Amniotic stem cell (primary cell): ENCODE measurements around the gene S1PR5.
"Not testable (repeated sequence)": the region's sequence is repeated elsewhere in the genome, so short reads cannot be mapped to it uniquely, and the experiment has no call there.

ENCODE experiments used
- DNase-seq: peaks from one replicate; lab custom pipeline; 2025; lab: John Stamatoyannopoulos, UW

S1PR5 gene

GRCh38 chr19:10517361-10517759 is at the start of gene S1PR5:
S1PR5 (minus strand) TSS chr19:10517447; CDS start chr19:10515011, 2,436 bp downstream.
- DNase-seq, result no peak

GRCh38 chr19:10566658-10567410 is 49.6 kb upstream of the S1PR5 start:
- DNase-seq, result no peak

DNA sequence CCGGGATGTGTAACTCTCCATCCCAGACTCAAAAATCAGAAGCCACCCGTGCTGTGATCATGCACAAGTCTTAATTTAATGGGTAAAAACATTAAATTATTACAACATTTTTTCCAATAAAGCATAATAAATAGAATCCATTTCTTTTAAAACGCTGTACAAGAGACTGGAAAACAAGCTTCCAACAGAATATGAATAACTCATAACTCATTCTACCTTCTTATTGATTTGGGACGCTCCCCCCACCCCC is 49.1 kb upstream of the S1PR5 start:
- no peak for DNase-seq

DNA sequence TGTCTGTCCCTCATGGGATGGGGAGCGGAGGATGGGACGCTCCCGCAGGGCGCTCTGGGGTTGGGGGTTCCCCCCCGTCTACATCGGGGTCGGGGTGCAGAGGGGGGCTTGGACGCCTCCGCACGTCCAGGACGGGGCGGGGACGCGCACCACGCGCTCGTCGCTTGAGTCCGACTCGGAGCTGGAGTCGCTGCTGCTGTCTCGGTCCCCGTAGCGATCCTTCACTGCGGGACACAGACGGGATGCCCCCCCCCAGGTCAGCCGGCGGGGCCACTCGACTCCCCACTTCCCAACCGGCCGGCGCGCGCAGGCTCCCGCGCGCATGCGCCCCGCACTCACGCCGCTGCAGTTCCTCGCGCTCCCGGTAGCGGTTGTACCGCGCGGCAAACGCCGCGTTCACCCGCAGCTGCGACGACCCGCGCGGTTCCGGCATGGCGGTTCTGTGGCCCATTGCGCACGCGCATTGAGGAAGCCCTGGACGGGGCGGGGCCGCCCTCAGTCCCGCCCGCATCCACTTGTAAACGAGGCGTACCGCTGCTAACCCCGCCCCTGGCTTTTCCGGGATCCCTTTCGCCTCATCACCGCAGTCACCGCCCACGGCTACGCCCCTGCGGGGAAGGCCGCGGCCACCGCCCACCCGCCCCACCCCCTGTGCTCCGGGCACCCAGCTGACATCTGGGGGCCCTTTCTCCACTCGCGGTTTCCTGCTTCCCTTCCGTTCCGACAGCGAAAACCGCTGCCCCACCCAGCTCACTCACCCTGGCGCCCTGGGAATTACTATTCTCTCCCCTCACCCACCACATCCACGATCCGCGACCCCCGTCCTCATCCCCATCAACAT is 48.5 kb upstream of the S1PR5 start, which contains the start of gene KRI1:
Gene KRI1 (minus strand): TSS at position 444 of the 841 bp plus-strand sequence. CDS start 11 bp downstream, at position 433.
- peak; percentile 93 for DNase-seq

DNA sequence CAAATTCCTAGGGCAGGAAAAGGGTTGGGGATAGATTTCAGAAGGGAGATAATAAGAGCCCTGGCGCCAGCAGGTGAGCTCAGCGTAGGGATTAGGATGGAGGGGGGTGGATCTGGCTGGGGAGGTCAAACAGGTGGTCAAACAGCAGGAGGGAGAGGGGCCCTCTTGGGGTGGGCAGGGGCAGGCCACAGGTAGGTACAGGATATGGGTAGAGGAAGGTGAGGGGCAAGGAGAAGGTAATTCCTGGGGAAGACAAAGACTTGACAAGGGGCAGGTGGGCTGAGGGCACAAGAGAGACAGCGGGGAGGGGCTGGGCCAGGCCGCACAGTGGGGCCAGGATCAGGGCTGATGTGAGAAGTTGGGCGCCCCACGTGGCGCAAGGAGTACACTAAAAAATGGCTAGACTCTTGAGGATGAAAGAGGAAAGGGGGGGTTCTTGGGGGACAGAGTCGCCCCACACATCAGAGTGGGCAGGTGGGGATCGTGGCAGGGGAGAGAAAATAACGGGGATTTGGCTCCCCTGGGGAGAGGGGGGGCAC is 47.9 kb upstream of the S1PR5 start:
- no peak for DNase-seq

- no peak for DNase-seq
These were observed 45.4 kb upstream of the S1PR5 start for GRCh38 chr19:10562609-10563008.

- DNase-seq, result no peak
These were observed 42.9 kb upstream of the S1PR5 start for GRCh38 chr19:10560154-10560553.

- DNase-seq, result no peak
These were observed 40.5 kb upstream of the S1PR5 start for GRCh38 chr19:10557603-10558197.

- no peak for DNase-seq
These were observed 38.3 kb upstream of the S1PR5 start for GRCh38 chr19:10555610-10555973.

- no peak for DNase-seq
These were observed 37.7 kb upstream of the S1PR5 start for GRCh38 chr19:10554760-10555609.

DNA sequence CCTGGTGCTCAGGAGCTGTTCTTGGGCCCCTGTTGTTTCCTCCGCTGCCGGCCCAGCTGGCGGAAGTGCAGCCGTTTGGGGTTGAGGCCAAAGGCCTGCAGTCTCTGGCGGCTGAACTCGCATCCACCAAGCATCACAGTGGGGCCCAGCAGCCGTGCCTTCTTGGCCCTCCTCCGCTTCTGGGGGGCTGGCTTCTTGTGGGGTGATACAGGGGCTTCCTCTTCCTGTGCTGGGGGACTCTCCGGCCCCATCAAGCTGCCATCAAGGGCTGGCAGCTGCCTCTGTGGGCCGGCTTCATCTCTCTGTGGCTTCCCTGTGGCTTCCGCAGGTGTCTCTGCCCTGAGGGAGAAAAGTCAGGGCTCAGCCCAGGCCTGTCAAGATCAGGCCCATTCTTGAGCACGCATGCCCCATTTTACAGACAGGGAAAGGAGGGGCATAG is 36.7 kb upstream of the S1PR5 start:
- no peak for DNase-seq

DNA sequence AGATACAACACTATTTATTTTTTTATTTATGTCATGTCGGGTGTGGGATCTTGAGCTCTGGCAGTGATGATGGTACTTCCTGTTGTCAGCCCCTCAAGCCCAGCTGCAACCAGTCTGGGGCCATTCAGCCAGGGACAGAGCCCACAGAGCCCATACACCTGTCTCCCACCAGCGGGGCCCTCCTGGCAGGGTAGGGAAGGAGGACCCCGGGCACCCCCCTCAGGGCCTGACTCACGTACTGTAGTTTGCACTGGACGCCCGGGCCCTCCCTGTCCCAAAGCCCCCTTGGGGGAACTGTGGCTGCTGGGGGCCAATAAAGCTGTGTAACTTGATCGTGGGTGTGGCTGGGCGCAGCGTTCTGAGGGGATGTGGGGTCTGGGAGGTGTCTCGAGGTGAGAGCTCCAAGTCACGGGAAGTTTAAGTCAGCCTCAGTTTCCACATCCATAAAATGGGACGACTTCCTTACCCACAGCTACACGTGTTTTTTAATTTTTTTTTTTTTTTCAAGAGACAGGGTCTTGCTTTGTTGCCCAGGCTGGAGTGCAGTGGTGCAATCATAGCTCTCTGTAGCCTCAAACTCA is 35.9 kb upstream of the S1PR5 start:
- DNase-seq, result no peak

DNA sequence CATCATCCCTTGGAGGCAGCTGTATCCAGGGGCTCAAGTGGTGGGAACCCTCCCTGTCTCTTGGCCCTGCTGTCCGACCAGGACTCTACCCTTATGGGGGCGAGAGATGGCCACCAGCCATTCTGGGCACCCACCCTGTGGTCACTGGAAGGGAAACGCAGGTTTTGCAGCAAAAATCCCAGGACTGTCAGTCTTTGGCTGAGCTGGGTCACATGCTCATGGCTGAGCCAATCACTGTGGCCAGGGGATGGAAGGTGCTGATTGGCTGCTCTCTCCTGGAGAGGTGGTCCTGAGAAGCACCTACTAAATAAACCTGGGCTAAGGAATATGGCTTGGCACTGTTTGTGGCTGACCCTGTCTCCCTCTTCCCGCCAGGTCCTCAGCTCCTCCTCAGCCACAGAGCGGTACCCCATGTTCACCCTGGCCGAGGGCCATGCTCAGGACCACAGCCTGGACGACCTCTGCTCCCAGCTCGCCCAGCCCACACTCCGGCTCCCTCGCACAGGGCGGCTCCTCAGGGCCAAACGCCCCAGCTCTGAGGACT is 35.3 kb upstream of the S1PR5 start:
- no peak for DNase-seq

DNA sequence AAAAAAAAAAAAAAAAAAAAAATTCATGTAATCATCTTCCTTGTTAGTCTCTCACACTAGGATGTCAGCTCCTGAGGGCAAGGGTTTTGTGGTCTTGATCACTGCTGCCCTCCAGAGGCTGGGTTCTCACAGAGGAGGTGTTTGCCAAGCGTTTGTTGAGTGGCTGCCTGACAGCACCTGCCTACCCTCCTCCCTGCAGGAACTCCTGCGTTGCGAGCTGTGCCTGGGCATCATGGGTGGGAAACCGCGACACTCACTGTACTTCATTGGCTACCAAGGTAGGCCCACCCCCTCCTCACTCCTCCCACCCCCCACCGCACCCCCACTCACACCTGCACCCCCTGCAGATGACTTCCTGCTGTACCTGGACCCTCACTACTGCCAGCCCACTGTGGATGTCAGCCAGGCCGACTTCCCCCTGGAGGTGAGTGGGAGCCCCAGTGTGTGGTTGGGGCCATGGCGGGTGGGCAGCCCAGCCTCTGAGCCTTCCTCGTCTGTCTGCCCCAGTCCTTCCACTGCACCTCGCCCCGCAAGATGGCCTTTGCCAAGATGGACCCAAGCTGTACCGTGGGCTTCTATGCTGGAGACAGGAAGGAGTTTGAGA is 34.6 kb upstream of the S1PR5 start:
- no peak for DNase-seq

DNA sequence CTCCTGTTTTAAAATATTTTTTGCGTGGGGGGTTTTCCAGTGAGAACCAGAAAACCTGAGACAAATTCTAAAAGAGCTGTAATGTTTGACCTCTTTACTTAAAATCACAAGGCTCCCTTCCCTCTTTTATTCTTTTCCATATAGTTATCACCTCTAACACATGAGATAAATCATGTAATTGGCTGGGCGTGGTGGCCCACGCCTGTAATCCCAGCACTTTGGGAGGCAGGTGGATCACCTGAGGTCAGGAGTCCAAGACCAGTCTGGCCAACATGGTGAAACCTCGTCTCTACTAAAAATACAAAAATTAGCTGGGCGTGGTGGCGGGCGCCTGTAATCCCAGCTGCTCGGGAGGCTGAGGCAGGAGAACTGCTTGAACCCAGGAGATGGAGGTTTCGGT is 33.8 kb upstream of the S1PR5 start:
- DNase-seq, result not testable (repeated sequence)

DNA sequence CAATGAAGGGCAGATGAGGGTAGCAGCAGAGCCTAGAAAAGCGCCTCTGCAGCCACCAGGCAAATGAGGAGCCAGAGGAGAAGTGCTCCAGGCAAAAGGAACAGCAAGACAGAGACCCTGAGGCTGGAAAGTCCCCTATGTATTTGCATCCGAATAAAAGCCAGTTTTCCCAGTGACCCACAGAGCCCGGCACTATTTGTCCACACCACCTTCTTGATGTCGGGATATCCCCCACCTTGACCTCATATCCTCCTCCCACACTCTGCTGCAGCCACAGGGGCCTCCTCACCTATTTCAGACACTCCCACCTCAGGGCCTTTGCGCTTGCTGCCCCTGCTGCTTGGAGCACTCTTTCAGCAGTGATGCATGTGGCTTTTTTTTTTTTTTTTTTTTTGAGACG is 33.1 kb upstream of the S1PR5 start:
- no peak for DNase-seq

GRCh38 chr19:10549733-10550132 is 32.5 kb upstream of the S1PR5 start:
- no peak for DNase-seq

DNA sequence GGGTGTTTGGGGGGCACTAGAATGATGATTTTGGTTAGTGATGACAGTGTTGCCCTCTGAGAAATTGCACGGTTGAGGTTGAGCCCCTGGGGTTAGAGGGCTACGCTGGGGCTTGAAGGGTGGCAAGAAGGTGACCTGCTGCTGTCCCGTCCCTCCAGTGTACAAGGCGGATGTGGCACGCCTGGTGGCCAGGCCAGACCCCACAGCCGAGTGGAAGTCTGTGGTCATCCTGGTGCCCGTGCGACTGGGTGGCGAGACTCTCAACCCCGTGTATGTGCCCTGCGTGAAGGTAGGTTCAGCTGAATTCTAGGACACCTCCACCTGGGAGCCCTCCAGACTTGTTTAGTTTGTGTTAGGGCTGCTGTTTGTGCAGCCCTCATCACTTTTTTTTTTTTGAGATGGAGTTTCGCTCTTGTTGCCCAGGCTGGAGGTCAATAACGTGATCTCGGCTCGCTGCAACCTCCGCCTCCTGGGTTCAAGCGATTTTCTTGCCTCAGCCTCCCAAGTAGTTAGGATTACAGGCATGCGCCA is 31.6 kb upstream of the S1PR5 start:
- DNase-seq, result no peak

DNA sequence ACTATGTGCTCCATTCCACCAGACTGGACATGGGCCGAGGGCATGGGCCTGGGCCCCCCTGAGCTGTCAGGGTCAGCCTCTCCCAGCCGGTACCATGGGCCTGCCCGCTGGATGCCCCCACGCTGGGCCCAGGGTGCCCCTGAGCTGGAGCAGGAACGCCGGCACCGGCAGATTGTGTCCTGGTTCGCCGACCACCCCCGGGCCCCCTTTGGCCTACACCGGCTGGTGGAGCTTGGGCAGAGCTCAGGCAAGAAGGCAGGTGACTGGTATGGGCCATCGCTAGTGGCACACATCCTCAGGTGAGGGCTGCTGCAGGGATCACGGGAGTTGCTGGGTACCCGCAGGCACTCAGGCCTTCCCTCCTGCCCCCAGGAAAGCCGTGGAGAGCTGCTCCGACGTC is 29.6 kb upstream of the S1PR5 start:
- no peak for DNase-seq

GRCh38 chr19:10544753-10545251 is 27.6 kb upstream of the S1PR5 start:
- DNase-seq, result no peak
